Neural crest cell (in vitro differentiated cells): ENCODE data around the gene DLEC1. TPM values are rescaled to one million over a fixed set of nuclear protein-coding genes. Genes with fewer than 3 reads are reported as not detected.

Source experiments
- DNase-seq: peaks from one replicate; pipeline ENCODE4 v3.0.0; 2021; ENCODE audit warnings: low read depth, mixed read lengths, low spot score
- H3K27ac Mint-ChIP-seq: one replicate; pipeline ENCODE4 v1.8.0; 2021; ENCODE audit warnings: mild to moderate bottlenecking, mixed read lengths; ENCODE audit not compliant: unreplicated experiment
- H3K27me3 Mint-ChIP-seq: 2 replicates; pipeline ENCODE4 v1.8.0; 2021; ENCODE audit warnings: low read depth, mild to moderate bottlenecking, mixed read lengths
- H3K36me3 Mint-ChIP-seq: 2 replicates; pipeline ENCODE4 v1.8.0; 2021; ENCODE audit warnings: low read depth, mild to moderate bottlenecking, mixed read lengths
- H3K4me1 Mint-ChIP-seq: 2 replicates; pipeline ENCODE4 v1.8.0; 2021; ENCODE audit warnings: mixed read lengths
- H3K4me3 Mint-ChIP-seq: one replicate; pipeline ENCODE4 v1.8.0; 2021; ENCODE audit warnings: mild to moderate bottlenecking, mixed read lengths
- H3K9me3 Mint-ChIP-seq: 2 replicates; pipeline ENCODE4 v1.8.0; 2021; ENCODE audit warnings: mixed read lengths
- CTCF ChIP-seq: fragments of 200-600 bp; sonication (generic); conservative IDR thresholded peaks from 2 replicates; pipeline ENCODE4 v1.5.0; 2021; ENCODE audit warnings: antibody characterized with exemption, mild to moderate bottlenecking
- long read RNA-seq: library from polyadenylated mRNA; unstranded; transcript quantifications from one replicate; pipeline ENCODE4 v2.0.0, GENCODE V29; 2020
- total RNA-seq: library from RNA; stranded (reverse); gene quantifications from 2 replicates; pipeline ENCODE4 v1.2.1, GENCODE V29; 2021

DLEC1 gene, protein sequence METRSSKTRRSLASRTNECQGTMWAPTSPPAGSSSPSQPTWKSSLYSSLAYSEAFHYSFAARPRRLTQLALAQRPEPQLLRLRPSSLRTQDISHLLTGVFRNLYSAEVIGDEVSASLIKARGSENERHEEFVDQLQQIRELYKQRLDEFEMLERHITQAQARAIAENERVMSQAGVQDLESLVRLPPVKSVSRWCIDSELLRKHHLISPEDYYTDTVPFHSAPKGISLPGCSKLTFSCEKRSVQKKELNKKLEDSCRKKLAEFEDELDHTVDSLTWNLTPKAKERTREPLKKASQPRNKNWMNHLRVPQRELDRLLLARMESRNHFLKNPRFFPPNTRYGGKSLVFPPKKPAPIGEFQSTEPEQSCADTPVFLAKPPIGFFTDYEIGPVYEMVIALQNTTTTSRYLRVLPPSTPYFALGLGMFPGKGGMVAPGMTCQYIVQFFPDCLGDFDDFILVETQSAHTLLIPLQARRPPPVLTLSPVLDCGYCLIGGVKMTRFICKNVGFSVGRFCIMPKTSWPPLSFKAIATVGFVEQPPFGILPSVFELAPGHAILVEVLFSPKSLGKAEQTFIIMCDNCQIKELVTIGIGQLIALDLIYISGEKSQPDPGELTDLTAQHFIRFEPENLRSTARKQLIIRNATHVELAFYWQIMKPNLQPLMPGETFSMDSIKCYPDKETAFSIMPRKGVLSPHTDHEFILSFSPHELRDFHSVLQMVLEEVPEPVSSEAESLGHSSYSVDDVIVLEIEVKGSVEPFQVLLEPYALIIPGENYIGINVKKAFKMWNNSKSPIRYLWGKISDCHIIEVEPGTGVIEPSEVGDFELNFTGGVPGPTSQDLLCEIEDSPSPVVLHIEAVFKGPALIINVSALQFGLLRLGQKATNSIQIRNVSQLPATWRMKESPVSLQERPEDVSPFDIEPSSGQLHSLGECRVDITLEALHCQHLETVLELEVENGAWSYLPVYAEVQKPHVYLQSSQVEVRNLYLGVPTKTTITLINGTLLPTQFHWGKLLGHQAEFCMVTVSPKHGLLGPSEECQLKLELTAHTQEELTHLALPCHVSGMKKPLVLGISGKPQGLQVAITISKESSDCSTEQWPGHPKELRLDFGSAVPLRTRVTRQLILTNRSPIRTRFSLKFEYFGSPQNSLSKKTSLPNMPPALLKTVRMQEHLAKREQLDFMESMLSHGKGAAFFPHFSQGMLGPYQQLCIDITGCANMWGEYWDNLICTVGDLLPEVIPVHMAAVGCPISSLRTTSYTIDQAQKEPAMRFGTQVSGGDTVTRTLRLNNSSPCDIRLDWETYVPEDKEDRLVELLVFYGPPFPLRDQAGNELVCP (N-terminal part only)
- 1.1 and 1.3 TPM in 2 replicates for total RNA-seq
- long read RNA-seq, result 0 reads

- TF ChIP-seq CTCF, result no peak
- Mint-ChIP-seq H3K36me3 (no peaks in the 10 kb centered on the region), H3K9me3 (no peaks in the 10 kb centered on the region), H3K27ac (no peak within 1 kb of the TSS), H3K27me3 (peaks cover 33% of the 10 kb centered on the region), H3K4me3 (peak within 1 kb of the TSS; percentile 66), H3K4me1 (peaks cover 16% of the 10 kb centered on the region)
- DNase-seq, result peak; percentile 52
These were observed at the start of gene DLEC1 for GRCh38 chr3:38039101-38039898. Gene DLEC1 (plus strand): TSS chr3:38039208. CDS start chr3:38039226, 18 bp downstream.

DNA sequence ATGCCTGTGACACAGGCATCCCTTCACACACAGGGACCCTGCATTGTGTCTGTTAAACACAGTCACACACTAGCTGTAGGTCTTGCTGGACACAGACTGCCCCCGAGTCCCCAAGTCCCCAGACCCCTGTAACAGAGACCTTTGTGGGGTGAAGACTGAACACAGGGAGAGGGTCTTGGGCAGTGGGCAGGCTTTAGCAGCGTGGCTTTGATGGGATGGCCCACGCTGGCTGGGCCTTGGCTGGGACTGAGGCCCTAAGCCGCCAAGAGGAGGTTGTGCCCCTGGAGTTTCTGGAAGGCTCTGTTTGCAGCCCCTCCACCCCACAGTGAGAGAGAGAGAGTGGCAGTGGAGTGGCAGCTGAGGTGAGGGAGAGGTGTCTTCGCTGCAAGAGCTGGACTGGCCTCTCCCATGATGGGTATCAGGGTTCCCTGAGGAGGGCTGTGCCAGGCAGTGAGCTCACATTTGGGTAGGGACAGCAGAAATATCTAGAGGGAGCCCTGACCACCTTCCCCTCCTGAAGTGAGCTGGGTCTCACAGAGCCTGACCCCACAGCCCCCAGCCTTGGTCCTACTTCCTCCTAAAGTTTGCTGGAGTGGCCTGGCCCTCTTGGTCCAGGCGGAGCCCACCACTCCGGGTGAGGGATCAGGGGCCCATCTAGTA is 49.1 kb upstream of the DLEC1 start:
- Mint-ChIP-seq H3K9me3 (no peaks in the 10 kb centered on the region), H3K27ac (no peak overlapping the region), H3K4me3 (no peak overlapping the region), H3K27me3 (peaks cover 4% of the 10 kb centered on the region), H3K4me1 (peaks cover 17% of the 10 kb centered on the region), H3K36me3 (no peaks in the 10 kb centered on the region)
- DNase-seq, result no peak
- TF ChIP-seq CTCF, result no peak

- DNase-seq, result no peak
- H3K4me1 Mint-ChIP-seq, result peaks cover 22% of the 10 kb centered on the region
- no peak for TF ChIP-seq CTCF
- H3K4me3 Mint-ChIP-seq, result no peak within 1 kb of the TSS
- no peak within 1 kb of the TSS for H3K27ac Mint-ChIP-seq
- no peaks in the 10 kb centered on the region for H3K36me3 Mint-ChIP-seq
- H3K9me3 Mint-ChIP-seq, result no peaks in the 10 kb centered on the region
- peaks cover 4% of the 10 kb centered on the region for H3K27me3 Mint-ChIP-seq
These were observed 48.5 kb upstream of the DLEC1 start, which contains the start of gene VILL for GRCh38 chr3:37990527-37990926. Gene VILL (plus strand): TSS chr3:37990786. CDS start chr3:37993673, 2,887 bp downstream.

- DNase-seq, result no peak
- peaks cover 23% of the 10 kb centered on the region for H3K4me1 Mint-ChIP-seq
- no peak for TF ChIP-seq CTCF
- no peaks in the 10 kb centered on the region for H3K9me3 Mint-ChIP-seq
- H3K36me3 Mint-ChIP-seq, result no peaks in the 10 kb centered on the region
- H3K27ac Mint-ChIP-seq, result no peak overlapping the region
- H3K27me3 Mint-ChIP-seq, result peaks cover 4% of the 10 kb centered on the region
- no peak overlapping the region for H3K4me3 Mint-ChIP-seq
These were observed 47.9 kb upstream of the DLEC1 start for GRCh38 chr3:37991109-37991508.
